Heart left ventricle (tissue), 16 donors: ENCODE results near the gene DUSP19. TPM values are rescaled to one million over a fixed set of nuclear protein-coding genes. Genes with fewer than 3 reads are reported as not detected.

Experiments used
- ATAC-seq, 4 donors: fragments of 200-7000 bp; cut with Tn5 transposase; one replicate each; pipeline ENCODE4 v1.9.1; 2020 to 2022; ENCODE audit warnings: moderate library complexity in 4 of 4, mild to moderate bottlenecking in 3 of 4, moderate number of reproducible peaks in 1 of 4
- DNase-seq, 5 donors: peaks; one replicate each; pipeline ENCODE4 v3.0.0-alpha.2; 2020
- H3K27ac ChIP-seq, 12 donors: fragments of 200-600 bp; sonication (generic) in 4 of 12; one replicate each; pipeline versions ENCODE4 v1.5.0 to v1.8.0; 2016 to 2022; ENCODE audit warnings: mild to moderate bottlenecking in 2 of 12
- H3K27me3 ChIP-seq, 9 donors: fragments of 200-600 bp; sonication (generic) in 2 of 9; one replicate each; pipeline versions ENCODE4 v1.5.1 to v1.8.0; 2016 to 2022; ENCODE audit warnings: mild to moderate bottlenecking in 3 of 9
- H3K36me3 ChIP-seq, 9 donors: fragments of 200-600 bp; sonication (generic) in 2 of 9; one replicate each; pipeline versions ENCODE4 v1.5.0 to v1.8.0; 2018 to 2022; ENCODE audit warnings: mild to moderate bottlenecking in 2 of 9
- H3K4me1 ChIP-seq, 12 donors: fragments of 200-600 bp; sonication (generic) in 4 of 12; one replicate each; pipeline versions ENCODE4 v1.5.0 to v1.8.0; 2016 to 2022; ENCODE audit warnings: mild to moderate bottlenecking in 3 of 12
- H3K4me3 ChIP-seq, 12 donors: fragments of 200-600 bp; sonication (generic) in 4 of 12; one replicate each; pipeline versions ENCODE4 v1.5.0 to v1.8.0; 2017 to 2022; ENCODE audit warnings: mild to moderate bottlenecking in 9 of 12, moderate library complexity in 4 of 12
- H3K9me3 ChIP-seq, 12 donors: fragments of 200-600 bp; sonication (generic) in 4 of 12; one replicate each; pipeline versions ENCODE4 v1.5.0 to v1.8.0; 2016 to 2022; ENCODE audit warnings: mild to moderate bottlenecking in 1 of 12
- POLR2A ChIP-seq, 2 donors: fragments of 450-650 bp; IDR thresholded peaks; one replicate each; pipeline ENCODE4 v1.6.1; 2017; ENCODE audit warnings: antibody characterized with exemption in 2 of 2, mild to moderate bottlenecking in 2 of 2, moderate library complexity in 2 of 2
- WGBS, 4 donors: extraction: QIAGEN DNeasy Blood & Tissue Kit in 2 of 4; methylation state at CpG; one replicate each; pipeline versions ENCODE4 v1.1.5 to v1.1.7; 2013 to 2018; 5-methylcytosine and 5-hydroxymethylcytosine counted together
- intact Hi-C, 10 donors: fragments of 100-400 bp; cut with DNase I; formaldehyde crosslinking; loops; one replicate each; pipeline versions ENCODE4 v1.11.1 to v1.14.2; 2022
- polyA plus RNA-seq, 2 donors: library from polyadenylated mRNA; stranded (reverse); fragments of 200-250 nt; gene quantifications; one replicate each; pipeline ENCODE4 v1.2.3, GENCODE V29; 2013
- total RNA-seq, 9 donors: library from RNA; depleted of rRNA in 2 of 9; stranded (reverse); fragments of >200 nt in 2 of 9; fragmentation: NEBNext Ultra II Directional in 3 of 9; extraction: Animal tissue kit (Norgen Biotek cat#: 25700) in 3 of 9; gene quantifications; one replicate each; pipeline versions ENCODE4 v1.1.0 to v1.2.4, GENCODE V29; 2016 to 2023
- TF ChIP-seq, protein P1 (sequence below), 12 donors: fragments of 200-600 bp; sonication (generic) in 4 of 12; IDR thresholded peaks; one replicate each; pipeline versions ENCODE4 v1.5.0 to v1.8.0; 2018 to 2022; ENCODE audit warnings: antibody characterized with exemption in 12 of 12, mild to moderate bottlenecking in 5 of 12
- donor health status: ischemic (EF 13 %, LVEDD 7.1; RV severe dilation, severe dysfunction).
- donor health status: healthy with polysubstance abuse.
- donor health status: DM: no; HTN: yes; CAD: no.
- donor health status: DM: no; HTN: no; CAD: no.
- donor health status: ischemic (EF 25% LVEDD 6.9; RV normal size, moderate dysfunction).
- donor health status: ischemic (EF 25% LVEDD 5.7; RV mildly dilated, moderate dysfunction).
- donor health status: healthy.
- donor health status: DM: yes; HTN: yes; CAD: no.
- donor health status: ischemic (EF 35%, LVEDD 5.7; RV mildly dilated, moderate dysfunction).
- donor health status: nonischemic (EF 11% LVEDD 7.7; RV severe dilation, severe dysfunction).
- donor health status: DM: yes; HTN: yes; CAD: no.
- donor health status: PGD.
- donor health status: ischemic (EF 29% LVEDD 5.4; RV normal size, mild dysfunction).
- donor health status: nonischemic (EF 23%, LVEDD 6.1; RV moderate dilation, normal function).

Gene DUSP19
- total and polyA plus RNA-seq, 11 donors, result 1.5 to 13.4 (median 8.9) TPM

DNA sequence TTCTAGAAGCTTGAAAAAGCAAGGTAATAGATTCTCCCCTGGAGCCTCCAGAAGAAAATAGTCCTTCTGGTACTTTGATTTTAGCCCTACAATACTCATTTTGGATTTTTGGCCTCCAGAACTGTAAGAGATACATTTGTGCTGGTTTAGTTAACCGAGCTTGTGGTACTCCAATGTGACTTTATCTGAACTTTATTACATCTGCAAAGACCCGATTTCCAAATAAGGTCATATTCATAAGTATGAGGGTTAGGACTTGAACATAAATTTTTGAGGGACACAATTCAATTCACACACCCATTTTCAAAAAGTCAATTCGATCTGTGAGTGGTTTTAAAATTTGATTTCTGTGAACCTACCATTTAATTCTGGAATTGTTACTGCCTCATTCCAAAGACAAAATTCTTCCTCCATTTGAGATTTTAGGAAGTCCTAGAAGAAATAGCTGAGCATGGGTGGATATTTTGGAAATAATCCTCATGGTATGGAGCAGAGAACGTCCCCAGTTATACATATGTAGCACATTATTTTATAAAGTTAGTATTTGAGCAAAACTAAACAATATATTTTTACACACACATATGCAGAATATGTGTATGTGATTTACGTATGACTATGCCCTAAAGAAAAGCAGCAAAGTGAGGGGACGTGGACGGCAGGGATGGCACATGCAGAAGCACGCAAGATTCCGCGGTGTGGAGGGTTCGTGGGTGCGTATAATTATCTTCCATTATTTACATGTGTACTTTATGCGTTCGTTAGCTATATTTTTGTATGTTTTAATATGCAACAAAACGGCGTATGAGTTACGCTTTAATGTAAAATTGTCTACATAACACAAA lies 44.8 kb downstream of the DUSP19 start:
- no peak for DNase-seq
- peak in 1 of 4 donors; percentile 22 for ATAC-seq
- Histone ChIP-seq H3K9me3 (no peaks in the 10 kb centered on the region), H3K4me1 (peaks cover 0 to 25% (median 11%) of the 10 kb centered on the region in 12 donors), H3K27me3 (no peaks in the 10 kb centered on the region), H3K36me3 (peaks cover 0 to under 1% (median 0%) of the 10 kb centered on the region in 9 donors), H3K4me3 (peak overlapping the region; percentile 67 to 91 (median 77)), H3K27ac (peak overlapping the region; percentile 11 to 88 (median 78))
- TF ChIP-seq POLR2A (IDR thresholded peaks at IDR 0.05), result no peak
- TF ChIP-seq, protein P1, sequence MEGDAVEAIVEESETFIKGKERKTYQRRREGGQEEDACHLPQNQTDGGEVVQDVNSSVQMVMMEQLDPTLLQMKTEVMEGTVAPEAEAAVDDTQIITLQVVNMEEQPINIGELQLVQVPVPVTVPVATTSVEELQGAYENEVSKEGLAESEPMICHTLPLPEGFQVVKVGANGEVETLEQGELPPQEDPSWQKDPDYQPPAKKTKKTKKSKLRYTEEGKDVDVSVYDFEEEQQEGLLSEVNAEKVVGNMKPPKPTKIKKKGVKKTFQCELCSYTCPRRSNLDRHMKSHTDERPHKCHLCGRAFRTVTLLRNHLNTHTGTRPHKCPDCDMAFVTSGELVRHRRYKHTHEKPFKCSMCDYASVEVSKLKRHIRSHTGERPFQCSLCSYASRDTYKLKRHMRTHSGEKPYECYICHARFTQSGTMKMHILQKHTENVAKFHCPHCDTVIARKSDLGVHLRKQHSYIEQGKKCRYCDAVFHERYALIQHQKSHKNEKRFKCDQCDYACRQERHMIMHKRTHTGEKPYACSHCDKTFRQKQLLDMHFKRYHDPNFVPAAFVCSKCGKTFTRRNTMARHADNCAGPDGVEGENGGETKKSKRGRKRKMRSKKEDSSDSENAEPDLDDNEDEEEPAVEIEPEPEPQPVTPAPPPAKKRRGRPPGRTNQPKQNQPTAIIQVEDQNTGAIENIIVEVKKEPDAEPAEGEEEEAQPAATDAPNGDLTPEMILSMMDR (IDR thresholded peaks at IDR 0.05), result no peak
- WGBS, 4 donors, result 27 to 40% (median 29%) methylated on average over 17 of the region's 17 CpGs
- intact Hi-C loops, result loop anchor here in 3 of 10 donors (5.0 to 10.0 kb wide), 4 partner anchors 41 to 89 kb away; partner anchors contain the start of genes DUSP19 (in 2 of the 3) and NCKAP1 (in 2 of the 3)

DNA sequence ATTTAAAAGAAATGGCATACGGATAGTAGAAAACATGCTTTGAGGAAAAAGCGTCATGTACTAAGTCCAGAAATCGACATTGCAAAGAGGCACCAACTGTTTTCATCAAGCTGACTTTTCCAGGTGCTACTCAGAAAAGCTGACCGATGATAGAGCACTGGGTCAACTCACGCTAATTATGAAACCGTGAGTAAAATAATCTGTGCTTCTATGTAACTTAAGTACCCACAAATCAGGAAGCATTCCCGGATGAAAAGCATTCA lies 45.3 kb downstream of the DUSP19 start:
- DNase-seq, result no peak
- WGBS, 4 donors, result 0 to 1% (median 1%) methylated on average over 7 of the region's 7 CpGs
- intact Hi-C loops, result loop anchor here in 7 of 10 donors (1.0 to 10.0 kb wide), 7 partner anchors 42 to 89 kb away; partner anchors contain the start of genes DUSP19 (in 5 of the 7) and NCKAP1 (in 2 of the 7)
- peaks cover 0 to 5% (median 1%) of the 10 kb centered on the region in 9 donors for H3K36me3 ChIP-seq
- peaks cover 0 to 25% (median 11%) of the 10 kb centered on the region in 12 donors for H3K4me1 ChIP-seq
- peak overlapping the region; percentile 11 to 88 (median 78) for H3K27ac ChIP-seq
- TF ChIP-seq, protein P1 (IDR thresholded peaks at IDR 0.05), result no peak
- peak in 1 of 2 donors; percentile 37 for TF ChIP-seq POLR2A (IDR thresholded peaks at IDR 0.05)
- H3K4me3 ChIP-seq, result peak overlapping the region; percentile 67 to 91 (median 77)
- no peaks in the 10 kb centered on the region for H3K9me3 ChIP-seq
- ATAC-seq, result peak; percentile 35 to 49 (median 46)
- no peaks in the 10 kb centered on the region for H3K27me3 ChIP-seq

DNA sequence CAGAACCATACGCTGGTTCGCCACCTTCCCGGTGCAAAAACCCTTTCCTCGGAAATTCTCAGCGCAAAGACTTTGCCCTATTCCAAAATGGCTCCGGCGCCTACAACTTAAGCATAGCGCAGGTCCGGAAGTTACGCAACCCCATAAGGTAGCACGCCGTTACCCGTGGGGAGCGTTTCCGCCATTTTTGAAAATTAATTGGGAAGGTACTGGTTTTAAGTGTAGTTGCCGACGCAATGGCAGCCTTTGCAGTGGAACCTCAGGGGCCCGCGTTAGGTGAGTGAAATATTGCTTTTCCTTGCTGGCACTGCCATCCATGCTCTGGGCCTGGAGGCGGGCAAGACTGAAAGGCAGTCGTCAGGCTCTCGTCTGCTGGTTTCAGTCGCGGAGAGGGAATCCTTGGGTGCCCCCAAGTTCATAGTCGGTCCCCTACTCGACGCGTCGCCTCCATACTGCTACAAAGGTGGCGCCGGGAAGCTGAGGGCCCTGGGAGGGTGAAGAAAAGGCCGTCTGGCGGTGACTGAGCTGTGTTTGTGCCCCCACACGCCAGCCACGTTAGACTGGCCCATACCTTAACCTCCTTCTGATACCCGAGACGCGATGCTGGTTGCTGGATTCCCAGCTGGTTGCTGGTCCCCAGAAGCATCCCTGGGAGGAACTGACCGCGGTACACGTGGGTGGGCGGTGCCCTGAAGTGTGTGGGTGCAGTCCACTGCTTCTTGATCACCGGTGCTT lies 45.8 kb downstream of the DUSP19 start, which contains the start of gene NUP35:
Gene NUP35, plus strand, starts transcription at position 222 of the 735 bp plus-strand sequence. Its CDS starts 15 bp downstream, at position 237.
- ATAC-seq, result peak; percentile 97 to 99 (median 98)
- peak; percentile 81 to 86 (median 83) for DNase-seq
- peak within 1 kb of the TSS; percentile 11 to 88 (median 78) for H3K27ac ChIP-seq
- intact Hi-C loops, result loop anchor here in 7 of 10 donors (1.0 to 10.0 kb wide), 7 partner anchors 42 to 90 kb away; partner anchors contain the start of genes DUSP19 (in 5 of the 7) and NCKAP1 (in 2 of the 7)
- H3K9me3 ChIP-seq, result no peaks in the 10 kb centered on the region
- peaks cover 0 to 25% (median 11%) of the 10 kb centered on the region in 12 donors for H3K4me1 ChIP-seq
- WGBS, 4 donors, result 0 to 1% (median 0%) methylated on average over 32 to 43 of the region's 43 CpGs
- H3K27me3 ChIP-seq, result no peaks in the 10 kb centered on the region
- peaks cover 0 to 10% (median 6%) of the 10 kb centered on the region in 9 donors for H3K36me3 ChIP-seq
- no peak for TF ChIP-seq POLR2A (IDR thresholded peaks at IDR 0.05)
- TF ChIP-seq, protein P1 (IDR thresholded peaks at IDR 0.05), result no peak
- H3K4me3 ChIP-seq, result peak within 1 kb of the TSS; percentile 67 to 91 (median 77)
